ENCODE measurements around the gene DOK6. TPM values are rescaled to one million over a fixed set of nuclear protein-coding genes. Genes with fewer than 3 reads are reported as not detected.

The DOK6 gene
- total and polyA plus RNA-seq, 2 experiments from 2014 or later, result 0.29 to 0.42 TPM

GRCh38 chr18:69655816-69656215 lies 255.1 kb downstream of the DOK6 start:
- H3K4me3 ChIP-seq, result no peak overlapping the region
- Mint-ChIP-seq H3K27ac (no peak overlapping the region), H3K4me3 (no peak overlapping the region), H3K27me3 (ENCODE audit: insufficient read depth, low read depth, poor library complexity) (no peaks in the 10 kb centered on the region), H3K9me3 (no peaks in the 10 kb centered on the region), H3K36me3 (ENCODE audit: low read depth) (no peaks in the 10 kb centered on the region), H3K4me1 (no peaks in the 10 kb centered on the region)
- H3K4me1 ChIP-seq (ENCODE audit: insufficient read depth), result peaks cover 3% of the 10 kb centered on the region; the same call in 1 of the 2 replicates
- ATAC-seq (no peak), DNase-seq (ENCODE audit: low spot score) (no peak)
- H3K27me3 ChIP-seq (ENCODE audit: insufficient read depth), result no peaks in the 10 kb centered on the region
- H3F3A ChIP-seq (replicated peaks; ENCODE audit: low read depth), result no peaks in the 10 kb centered on the region
- no peaks in the 10 kb centered on the region for H3K79me2 ChIP-seq (replicated peaks; ENCODE audit: insufficient read depth)
- no peaks in the 10 kb centered on the region for H4K20me1 ChIP-seq (replicated peaks; ENCODE audit: insufficient read depth)
- no peak overlapping the region for H3K27ac ChIP-seq (ENCODE audit: low read depth)
- H3K4me2 ChIP-seq, result no peak overlapping the region
- H3K9me2 ChIP-seq (ENCODE audit: insufficient read depth), result peaks cover 3% of the 10 kb centered on the region; the same call in 1 of the 2 replicates
- TF ChIP-seq ZNF331 (CRISPR knock-in tag; IDR thresholded peaks at IDR 0.05; ENCODE audit: low read depth), result no peak
- TF ChIP-seq STAT1 (IDR thresholded peaks at IDR 0.05; ENCODE audit: unreplicated experiment), result no peak
- TF ChIP-seq POLR2AphosphoS5 (IDR thresholded peaks at IDR 0.05; ENCODE audit: low read depth), result no peak
- no peak for TF ChIP-seq ZNF462 (CRISPR knock-in tag; IDR thresholded peaks at IDR 0.05)
- no peak for TF ChIP-seq ZNF114 (CRISPR knock-in tag; IDR thresholded peaks at IDR 0.05)
- TF ChIP-seq EZH2 (IDR thresholded peaks at IDR 0.05; ENCODE audit: low read depth, unreplicated experiment), result no peak
- TF ChIP-seq CREB1 (CRISPR knock-in tag; IDR thresholded peaks at IDR 0.05; ENCODE audit: low read depth), result no peak
- TF ChIP-seq NANOG (IDR thresholded peaks at IDR 0.05; ENCODE audit: borderline replicate concordance), result no peak
- TF ChIP-seq ETS1 (IDR thresholded peaks at IDR 0.05), result no peak
- TF ChIP-seq CTCF (conservative IDR thresholded peaks at IDR 0.05; ENCODE audit: low read depth in 2 of 2), result no peak
- H2AFZ ChIP-seq, result no peak overlapping the region
- H3K36me3 ChIP-seq (ENCODE audit: insufficient read depth), result no peaks in the 10 kb centered on the region
